ENCODE measurements around the gene UNC80.
"Not testable (repeated sequence)": the region's sequence is repeated elsewhere in the genome, so short reads cannot be mapped to it uniquely, and the experiment has no call there.

UNC80 gene, protein sequence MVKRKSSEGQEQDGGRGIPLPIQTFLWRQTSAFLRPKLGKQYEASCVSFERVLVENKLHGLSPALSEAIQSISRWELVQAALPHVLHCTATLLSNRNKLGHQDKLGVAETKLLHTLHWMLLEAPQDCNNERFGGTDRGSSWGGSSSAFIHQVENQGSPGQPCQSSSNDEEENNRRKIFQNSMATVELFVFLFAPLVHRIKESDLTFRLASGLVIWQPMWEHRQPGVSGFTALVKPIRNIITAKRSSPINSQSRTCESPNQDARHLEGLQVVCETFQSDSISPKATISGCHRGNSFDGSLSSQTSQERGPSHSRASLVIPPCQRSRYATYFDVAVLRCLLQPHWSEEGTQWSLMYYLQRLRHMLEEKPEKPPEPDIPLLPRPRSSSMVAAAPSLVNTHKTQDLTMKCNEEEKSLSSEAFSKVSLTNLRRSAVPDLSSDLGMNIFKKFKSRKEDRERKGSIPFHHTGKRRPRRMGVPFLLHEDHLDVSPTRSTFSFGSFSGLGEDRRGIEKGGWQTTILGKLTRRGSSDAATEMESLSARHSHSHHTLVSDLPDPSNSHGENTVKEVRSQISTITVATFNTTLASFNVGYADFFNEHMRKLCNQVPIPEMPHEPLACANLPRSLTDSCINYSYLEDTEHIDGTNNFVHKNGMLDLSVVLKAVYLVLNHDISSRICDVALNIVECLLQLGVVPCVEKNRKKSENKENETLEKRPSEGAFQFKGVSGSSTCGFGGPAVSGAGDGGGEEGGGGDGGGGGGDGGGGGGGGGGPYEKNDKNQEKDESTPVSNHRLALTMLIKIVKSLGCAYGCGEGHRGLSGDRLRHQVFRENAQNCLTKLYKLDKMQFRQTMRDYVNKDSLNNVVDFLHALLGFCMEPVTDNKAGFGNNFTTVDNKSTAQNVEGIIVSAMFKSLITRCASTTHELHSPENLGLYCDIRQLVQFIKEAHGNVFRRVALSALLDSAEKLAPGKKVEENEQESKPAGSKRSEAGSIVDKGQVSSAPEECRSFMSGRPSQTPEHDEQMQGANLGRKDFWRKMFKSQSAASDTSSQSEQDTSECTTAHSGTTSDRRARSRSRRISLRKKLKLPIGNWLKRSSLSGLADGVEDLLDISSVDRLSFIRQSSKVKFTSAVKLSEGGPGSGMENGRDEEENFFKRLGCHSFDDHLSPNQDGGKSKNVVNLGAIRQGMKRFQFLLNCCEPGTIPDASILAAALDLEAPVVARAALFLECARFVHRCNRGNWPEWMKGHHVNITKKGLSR (N-terminal part only)

DNA sequence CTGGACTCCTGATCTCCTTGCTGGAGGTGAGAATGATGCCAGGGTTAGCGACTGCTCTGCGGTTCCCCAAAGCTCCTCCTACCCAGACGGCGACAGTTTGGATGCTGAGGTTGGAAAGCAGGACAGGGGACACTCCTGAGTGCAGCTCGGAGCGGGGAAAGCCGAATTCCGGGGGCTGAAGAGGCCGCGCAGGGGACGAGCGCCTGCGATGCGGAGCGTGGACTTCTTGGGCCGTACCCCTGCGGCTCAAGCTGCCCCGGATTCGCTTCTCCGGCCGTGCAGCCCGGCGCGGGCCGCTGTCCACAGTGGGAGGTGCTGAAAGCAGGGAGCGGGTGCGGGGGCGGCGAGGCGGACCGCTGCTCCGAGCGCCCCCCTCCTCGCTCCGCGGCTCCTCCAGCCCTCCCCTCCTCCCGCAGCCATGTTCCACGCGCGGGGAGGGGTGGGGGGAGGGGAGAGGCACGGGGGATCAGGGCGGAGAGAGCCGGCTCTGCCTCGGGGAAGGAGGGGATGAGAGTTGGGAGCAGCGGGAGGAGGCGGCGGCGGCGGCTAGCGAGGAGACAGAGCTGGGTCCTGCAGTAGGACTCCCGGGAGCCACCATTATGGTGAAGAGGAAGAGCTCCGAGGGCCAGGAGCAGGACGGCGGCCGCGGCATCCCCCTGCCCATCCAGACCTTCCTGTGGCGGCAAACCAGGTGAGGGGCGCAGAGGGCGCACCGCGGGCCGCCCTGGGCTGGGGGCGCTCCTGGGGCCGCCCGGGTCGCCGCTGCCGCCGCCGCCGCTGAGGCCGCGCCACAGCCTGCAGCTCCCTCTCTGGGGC lies at the start of gene UNC80:
UNC80 (plus strand) TSS at position 359 of the 816 bp plus-strand sequence; CDS start at position 600, 241 bp downstream.
- DNase-seq, result peak; percentile 71

DNA sequence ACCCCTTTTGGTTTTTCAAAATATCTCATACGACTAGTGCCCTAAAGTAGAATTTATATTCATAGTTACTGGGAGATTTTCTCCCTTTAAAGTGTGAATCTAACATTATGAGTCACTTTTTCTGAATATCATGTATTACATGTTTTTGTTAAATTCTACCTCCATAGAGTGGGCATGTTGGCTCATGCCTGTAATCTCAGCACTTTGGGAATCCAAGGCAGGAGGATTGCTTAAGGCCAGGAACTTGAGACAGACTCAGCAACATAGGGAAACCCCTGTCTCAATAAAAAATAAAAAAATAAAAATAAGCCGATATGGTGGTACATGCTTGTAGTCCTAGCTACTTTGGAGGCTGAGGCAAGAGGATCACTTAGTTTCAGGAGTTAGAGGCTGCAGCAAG lies 45.3 kb upstream of the UNC80 start:
- no peak for DNase-seq

DNA sequence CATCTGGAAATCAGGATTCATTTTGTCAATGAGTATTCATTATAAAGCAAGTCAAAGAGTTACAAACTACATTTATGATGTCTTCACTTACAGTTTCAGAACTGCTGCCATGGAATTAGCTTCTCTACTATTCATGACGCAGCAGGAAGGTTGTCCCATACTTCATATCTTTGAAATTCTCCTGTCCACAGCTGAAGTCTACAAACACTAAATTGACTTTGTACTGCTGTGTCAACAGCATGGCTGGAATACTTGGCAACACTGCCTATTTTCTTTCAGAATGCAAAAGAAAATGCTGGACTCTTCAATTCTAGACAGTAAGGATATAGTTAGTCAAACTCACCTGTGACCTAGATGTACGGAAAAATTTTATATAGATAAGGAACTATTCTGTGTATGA lies 44.6 kb upstream of the UNC80 start:
- no peak for DNase-seq

DNA sequence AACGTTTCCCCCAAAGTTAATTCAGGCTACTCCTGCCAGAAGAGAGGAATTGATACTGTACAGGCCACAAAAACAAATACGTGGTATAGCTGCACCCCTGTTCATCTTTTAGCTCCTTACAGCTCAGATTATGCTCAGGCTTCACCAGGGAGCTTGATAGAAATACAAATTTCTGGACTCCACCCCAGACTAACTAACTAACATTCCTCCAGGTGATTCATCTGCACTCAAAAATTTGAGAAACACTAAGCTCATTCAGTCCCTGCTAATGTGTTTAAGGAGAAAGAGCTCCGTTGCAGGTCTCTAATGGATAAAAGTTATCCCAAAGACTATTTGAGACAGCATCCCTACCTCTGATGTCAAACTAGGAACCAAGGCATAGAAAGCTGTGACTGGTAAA lies 36.8 kb upstream of the UNC80 start:
- no peak for DNase-seq

DNA sequence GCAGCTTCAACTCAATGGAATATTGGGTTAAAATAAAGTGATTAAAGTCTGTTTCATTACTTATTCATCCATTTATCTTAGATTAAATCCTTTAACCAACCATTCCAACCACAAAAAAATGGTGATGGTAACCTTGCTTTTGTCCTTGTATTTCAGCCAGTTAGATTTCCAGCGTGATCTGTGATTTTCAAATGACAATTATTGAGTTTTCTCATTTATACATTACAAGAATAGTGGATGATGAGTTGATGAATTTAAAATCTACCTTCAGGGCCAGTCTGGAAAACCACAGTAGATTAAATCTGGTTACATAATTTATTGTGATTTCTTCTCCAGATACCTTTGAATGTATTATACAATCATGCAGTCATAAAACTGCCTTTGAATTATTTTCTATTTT lies 29.7 kb upstream of the UNC80 start:
- DNase-seq, result no peak

DNA sequence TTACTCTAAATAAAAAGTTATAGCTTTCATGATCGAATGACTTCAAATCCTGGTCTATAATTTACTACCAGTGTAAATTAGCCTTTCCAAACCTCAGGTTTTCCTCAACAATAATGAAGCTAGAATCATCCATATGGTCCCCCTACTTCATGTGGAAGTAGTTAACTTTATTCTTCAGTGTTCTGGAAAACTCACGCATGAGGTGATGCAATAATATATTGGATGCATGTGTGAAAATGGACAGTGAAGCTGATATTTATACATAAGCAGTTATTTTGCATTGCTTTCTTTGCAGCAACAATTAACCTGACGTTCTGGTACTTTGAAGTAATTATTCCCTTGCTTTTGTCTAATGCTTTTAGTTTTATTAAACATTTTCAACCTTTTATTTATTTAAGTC lies 18.6 kb upstream of the UNC80 start:
- no peak for DNase-seq

DNA sequence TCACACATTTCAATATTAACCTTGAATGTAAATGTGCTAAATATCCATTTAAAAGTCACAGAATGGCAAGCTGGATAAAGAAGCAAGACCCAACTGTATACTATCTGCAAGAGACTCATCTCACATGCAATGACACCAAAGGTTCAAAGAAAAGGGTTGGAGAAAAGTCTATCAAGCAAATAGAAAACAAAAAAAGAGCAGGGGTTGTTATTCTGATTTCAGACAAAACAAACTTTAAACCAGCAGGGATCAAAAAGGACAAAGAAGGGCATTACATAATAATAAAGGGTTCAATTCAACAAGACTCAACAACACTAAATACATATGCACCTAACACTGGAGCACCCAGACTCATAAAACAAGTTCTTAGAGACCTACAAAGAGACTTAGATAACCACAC lies 14.5 kb upstream of the UNC80 start:
- no peak for DNase-seq

DNA sequence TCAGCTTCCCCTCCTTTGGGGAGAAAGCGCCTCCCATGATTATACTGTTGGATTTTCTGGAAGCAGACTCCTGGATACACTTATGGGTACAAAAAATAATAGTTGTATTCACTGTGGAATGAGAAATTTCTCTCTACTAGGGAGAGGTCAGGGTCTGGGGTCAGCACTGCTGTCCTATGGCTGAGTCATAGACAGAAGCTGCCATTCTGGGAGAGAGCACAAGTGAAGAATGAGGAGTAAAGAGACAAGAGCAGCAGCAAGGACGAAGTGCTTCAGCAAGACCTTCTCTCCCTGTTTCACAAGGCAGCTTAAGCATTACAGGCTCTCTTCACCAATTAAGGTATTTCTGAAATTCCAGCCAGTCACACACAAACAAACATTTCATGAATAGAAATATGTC lies 10.1 kb upstream of the UNC80 start:
- DNase-seq, result no peak

DNA sequence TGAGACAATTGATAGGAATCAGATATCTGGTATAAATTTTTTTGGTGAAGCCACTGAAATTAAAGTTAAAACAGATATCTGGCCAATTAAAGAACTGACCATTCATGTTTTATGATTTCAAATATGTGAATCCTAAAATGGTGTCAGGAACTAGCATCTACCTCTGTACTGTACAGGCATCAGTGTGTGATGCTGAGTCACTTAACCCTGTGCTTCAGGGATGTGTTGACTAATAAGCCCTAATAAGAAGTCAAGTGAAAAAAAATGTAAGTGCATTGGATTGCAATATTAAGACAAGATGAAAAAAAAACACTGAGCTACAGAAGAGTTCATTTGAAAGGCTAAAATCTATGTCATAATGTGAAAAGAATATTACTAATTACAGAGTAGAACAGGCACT lies 9.1 kb upstream of the UNC80 start:
- no peak for DNase-seq

DNA sequence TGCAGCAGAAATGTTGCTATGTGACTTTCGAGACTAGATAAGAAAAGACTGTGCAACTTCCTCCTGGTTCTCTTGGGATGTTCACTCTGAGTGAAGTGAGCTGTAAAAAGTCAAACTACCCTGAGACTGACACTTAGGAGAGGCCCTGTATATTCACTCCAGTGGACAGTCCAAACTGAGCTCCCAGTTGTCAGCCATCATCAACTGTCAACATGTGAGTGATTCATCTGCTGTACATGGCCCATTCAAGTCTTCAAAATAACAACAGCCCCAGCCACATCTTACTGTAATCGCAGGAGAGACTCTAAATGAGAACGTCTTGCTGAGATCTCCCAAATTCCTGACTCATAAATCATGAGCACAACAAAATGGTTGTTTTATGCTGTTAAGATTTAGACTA lies 8.5 kb upstream of the UNC80 start:
- DNase-seq, result no peak

DNA sequence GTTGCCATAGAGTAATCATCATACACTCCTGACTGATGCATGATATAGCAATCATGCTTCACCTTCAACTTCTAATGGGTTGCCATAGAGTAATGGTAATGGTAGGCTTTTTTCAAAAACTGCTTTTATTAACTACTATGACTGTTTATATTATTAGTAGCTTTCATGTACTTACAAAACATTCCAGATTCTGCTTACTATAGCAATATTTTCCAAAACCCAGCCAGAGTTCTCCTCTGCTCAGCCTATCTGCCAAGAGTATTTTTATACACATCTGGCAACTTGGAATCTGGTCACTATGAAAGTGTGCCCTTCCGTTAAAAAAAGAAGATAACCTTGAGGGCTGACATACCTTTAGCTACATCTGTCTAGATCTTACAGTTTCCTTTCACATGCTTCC lies 5.0 kb upstream of the UNC80 start:
- no peak for DNase-seq

DNA sequence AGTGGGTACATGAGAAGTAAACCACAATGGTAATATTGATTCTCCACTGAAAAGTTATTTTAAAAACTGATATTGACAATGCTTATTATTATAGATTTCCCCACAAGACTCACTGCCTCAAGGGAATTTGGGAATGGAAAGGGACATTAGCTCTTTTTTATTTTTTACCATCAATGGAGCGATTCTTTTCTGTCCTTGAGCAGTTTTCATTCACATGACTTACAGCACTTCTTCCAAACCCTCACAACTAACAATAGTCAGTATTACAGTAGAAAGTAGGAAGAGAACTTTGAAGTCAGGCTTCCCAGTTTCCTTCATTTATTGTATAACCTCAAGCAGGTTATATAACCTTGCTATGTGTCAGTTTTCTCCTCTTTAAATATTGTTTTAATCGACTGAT lies 4.3 kb upstream of the UNC80 start:
- DNase-seq, result no peak

DNA sequence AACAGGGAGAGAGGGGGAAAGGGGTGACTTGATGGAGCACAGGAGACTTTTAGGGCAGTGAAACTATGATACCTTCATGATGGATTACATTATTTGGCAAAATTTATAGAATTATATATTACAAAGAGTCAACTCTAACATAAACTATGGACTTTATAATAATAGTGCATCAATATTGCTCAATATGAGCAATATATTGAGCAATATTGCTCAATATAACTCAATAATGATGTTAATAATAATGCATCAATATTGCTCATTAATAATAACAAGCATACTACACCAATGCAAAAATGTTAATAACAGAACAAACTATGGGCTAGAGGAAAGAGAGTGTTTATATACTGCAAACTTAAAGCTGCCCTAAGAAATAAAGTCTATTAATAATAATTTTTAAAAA lies 3.1 kb upstream of the UNC80 start:
- DNase-seq, result no peak

DNA sequence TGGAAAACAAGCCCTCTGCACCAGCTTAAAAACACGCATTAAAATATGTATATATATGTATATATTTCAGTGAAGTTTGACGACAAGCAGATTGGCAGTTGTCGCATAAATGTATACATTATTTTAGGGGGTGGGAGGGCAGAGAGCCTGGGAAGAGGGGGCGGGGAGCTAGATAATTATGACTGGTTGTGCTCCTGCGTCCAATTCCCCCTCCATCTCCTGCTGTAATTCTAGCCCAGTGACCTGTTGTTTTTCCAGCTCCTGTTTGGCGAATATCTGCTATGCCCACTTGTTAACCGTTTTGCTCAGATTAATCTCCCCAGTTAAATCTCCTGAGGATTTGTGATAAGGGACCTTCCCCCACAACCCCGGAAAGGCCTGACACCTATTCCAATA lies 656 bp downstream of the UNC80 start:
- DNase-seq, result peak; percentile 83

DNA sequence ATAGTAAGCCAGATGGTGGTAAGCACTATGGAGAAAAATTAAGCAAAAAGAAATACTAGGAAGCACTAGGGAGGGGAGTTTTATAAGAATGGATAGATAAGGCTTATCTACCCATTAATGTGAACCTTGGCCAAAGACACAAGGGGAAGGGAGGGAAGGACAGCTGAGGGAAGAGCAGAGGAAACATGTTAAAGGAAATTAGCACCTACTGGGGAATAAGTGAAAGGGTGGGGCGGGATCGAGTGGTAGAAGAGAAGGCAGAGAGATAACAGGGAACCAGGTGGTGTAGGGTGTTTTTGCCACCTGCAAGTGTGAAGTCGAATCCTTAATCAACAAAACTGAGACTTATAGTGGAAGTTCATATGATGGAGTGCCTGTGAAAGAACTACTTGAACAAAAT lies 1.7 kb downstream of the UNC80 start:
- DNase-seq, result peak; percentile 81

DNA sequence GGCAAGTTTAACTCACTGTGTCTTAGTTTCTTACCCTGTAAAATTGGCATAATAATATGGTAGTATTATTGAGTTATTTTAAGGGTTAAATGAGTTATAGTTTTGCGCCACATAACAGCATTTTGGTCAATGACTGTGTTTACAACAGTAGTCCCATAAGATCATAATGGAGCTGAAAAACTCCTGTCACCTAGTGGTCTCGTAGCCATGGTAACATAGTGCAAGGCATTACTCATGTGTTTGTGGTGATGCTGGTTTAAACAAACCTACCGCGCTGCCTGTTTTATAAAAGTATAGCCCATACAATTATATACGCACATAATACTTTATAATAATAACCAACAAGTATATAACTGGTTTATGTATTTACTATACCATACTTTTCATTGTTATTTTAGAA lies 15.8 kb downstream of the UNC80 start:
- no peak for DNase-seq

DNA sequence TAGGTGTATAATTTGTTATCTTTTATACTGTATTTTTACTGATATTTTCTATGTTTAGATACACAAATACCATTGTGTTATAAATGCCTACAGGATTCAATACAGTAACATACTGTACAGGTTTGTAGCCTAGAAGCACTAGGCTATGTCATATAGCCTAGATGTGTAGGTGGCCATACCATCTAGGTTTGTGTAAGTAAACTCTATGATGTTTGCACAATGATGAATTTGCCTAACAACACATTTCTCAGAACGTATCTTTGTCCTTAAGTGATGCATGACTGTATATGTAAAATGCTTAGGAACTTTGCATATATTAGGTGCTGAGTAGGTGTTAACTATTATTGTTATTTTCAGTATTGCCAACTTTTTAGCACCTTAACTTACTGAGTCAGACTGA lies 17.3 kb downstream of the UNC80 start:
- DNase-seq, result no peak

DNA sequence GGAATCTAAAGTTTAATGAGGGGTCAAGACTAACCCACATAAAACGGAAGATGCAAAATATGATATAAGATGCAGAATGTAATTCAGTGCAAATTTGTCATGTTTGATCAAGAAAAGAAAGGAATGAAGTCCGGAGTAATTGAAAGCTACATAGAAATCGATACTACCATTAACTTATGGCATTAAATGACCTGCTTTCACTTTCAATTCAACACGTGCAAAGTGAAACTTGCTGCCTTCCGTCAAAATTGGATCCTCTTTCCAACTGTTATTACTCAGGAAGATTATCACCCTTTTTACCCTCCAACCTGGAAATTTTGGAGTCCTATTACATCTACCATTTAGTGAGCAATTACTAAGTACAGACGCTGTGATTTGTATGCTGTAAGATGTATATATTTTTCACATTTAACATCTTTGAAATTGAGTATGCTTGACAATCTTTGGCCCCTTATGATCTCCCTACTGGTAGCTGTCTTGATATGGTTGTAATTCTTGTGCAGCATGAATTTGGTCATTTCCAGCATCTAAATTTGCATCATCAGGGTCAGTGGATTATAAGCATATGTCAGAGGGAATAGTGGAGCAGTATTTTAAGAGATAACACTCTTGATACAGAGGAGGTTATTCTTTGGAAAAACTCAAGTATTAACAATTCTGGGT lies 18.6 kb downstream of the UNC80 start:
- no peak for DNase-seq

DNA sequence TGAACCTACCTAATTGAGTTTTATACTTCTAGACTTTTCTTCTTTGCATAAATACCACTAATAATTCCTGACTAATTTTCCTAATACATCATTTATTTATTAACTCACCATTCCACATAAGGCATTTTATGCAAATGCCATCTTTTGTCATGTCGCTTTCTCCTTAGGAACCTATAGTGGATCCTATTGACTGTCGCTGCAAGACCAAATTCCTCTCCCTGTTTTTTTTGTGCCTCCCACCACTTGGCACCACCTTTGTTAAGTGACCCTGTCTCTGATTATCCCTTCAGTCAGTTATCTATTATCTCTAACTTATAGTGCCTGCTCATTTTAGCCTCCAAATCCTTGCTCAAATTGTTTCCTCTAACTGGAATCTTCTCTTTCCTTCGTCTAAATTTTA lies 19.5 kb downstream of the UNC80 start:
- no peak for DNase-seq

DNA sequence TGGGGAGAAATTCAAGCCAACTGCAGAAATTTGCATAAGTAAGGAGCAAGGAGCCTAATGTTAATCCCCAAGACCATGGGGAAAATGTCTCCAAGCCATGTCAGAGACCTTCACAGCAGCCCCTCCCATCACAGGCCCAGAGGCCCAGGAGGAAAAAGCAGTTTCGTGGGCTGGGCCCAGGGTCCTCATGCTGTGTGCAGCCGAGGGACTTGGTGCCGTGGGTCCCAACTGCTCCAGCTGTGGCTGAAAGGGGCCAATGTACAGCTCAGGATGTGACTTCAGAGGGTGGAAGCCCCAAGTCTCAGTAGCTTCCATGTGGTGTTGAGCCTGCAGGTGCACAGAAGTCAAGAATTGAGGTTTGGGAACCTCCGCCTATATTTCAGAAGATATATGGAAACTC lies 23.8 kb downstream of the UNC80 start:
- not testable (repeated sequence) for DNase-seq

DNA sequence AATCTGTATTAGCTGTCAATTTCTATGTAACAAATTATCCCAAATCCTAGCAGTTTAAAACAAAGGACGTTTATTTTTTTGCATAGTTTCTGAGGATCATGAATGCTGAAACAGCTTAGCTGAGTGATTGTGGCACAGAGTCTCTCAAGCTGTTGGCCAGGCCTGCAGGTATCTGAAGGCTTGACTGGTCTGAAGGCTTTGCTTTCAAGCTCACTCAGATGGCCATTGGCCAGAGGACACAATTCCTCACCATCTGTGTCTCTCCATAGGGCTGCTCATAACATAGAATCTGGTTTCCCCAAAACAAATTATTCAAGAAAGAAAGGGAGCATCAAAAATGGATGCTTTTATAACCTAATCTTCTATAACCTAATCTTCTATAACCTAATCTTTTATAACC lies 33.7 kb downstream of the UNC80 start:
- DNase-seq, result no peak

DNA sequence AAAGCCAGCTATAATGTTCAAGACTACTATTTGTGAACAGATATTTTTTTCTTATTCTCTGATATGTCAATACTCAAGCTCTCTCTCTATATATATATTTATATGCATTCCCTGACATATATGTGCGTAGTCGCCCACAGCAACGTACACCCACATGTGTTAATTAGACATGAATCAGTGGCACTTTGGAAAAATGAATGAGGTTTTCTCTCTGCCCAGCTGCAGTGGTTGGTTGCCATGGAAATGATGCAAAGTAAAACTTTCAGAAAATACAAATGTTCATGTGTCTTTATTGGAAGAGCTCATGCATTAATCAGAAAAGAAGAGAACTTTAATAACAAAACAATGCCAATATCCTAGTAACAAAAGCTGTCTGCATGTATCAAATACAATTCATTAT lies 34.7 kb downstream of the UNC80 start:
- DNase-seq, result no peak

Data from NCI-H748 treated with DMSO at 0.1 percent for 48 hours (cell line).